Uterus (tissue), 4 donors: Measurements from ENCODE around the gene SAMD5. TPM values are rescaled to one million over a fixed set of nuclear protein-coding genes. Genes with fewer than 3 reads are reported as not detected.

Source experiments
- DNase-seq, 2 donors: peaks; one replicate each; pipeline ENCODE4 v3.0.0-alpha.2; 2019 to 2020
- H3K27ac ChIP-seq, 2 donors: fragments of 200-600 bp; sonication (generic); 1 replicate in 1 of 2; 2 replicates in 1 of 2; pipeline ENCODE4 v1.5.1; 2016 to 2018
- H3K27me3 ChIP-seq, 2 donors: fragments of 200-600 bp; sonication (generic); one replicate each; pipeline ENCODE4 v1.5.1; 2018 to 2019; ENCODE audit warnings: control low read depth in 1 of 2
- H3K36me3 ChIP-seq, 2 donors: fragments of 200-600 bp; sonication (generic); one replicate each; pipeline ENCODE4 v1.5.1; 2019; ENCODE audit warnings: control low read depth in 1 of 2
- H3K4me1 ChIP-seq, 2 donors: fragments of 200-600 bp; sonication (generic); one replicate each; pipeline ENCODE4 v1.5.1; 2018 to 2019; ENCODE audit warnings: control low read depth in 1 of 2
- H3K4me3 ChIP-seq, 2 donors: fragments of 200-600 bp; sonication (generic); 1 replicate in 1 of 2; 2 replicates in 1 of 2; pipeline ENCODE4 v1.5.1; 2018 to 2019; ENCODE audit warnings: mild to moderate bottlenecking in 1 of 2
- H3K9me3 ChIP-seq, 2 donors: fragments of 200-600 bp; sonication (generic); one replicate each; pipeline ENCODE4 v1.5.1; 2019; ENCODE audit warnings: control low read depth in 1 of 2
- POLR2A ChIP-seq, 2 donors: fragments of 450-650 bp; IDR thresholded peaks; one replicate each; pipeline ENCODE4 v1.6.1; 2016; ENCODE audit warnings: antibody characterized with exemption in 2 of 2, mild to moderate bottlenecking in 1 of 2, moderate library complexity in 1 of 2
- intact Hi-C: fragments of 100-400 bp; cut with DNase I; formaldehyde crosslinking; loops from one replicate; pipeline ENCODE4 v1.15.1; 2023; ENCODE audit warnings: low total_unique reads
- total RNA-seq, 4 donors: library from RNA; depleted of rRNA in 3 of 4; stranded (reverse); fragments of >200 nt in 3 of 4; gene quantifications; one replicate each; pipeline versions ENCODE4 v1.1.0 to v1.2.4, GENCODE V29; 2014 to 2023
- TF ChIP-seq, protein P1 (sequence below), 4 experiments: fragments of 200-600 bp in 2 of 4; fragments of 450-650 bp in 2 of 4; sonication (generic) in 2 of 4; IDR thresholded peaks; one replicate each; pipeline ENCODE4 v1.5.1; 2016 to 2019; ENCODE audit warnings: antibody characterized with exemption in 4 of 4, mild to moderate bottlenecking in 2 of 4, moderate library complexity in 1 of 4
- donor health status: DM: yes; HTN: yes; CAD: no.

Gene SAMD5
- total RNA-seq, 4 donors from 2014 or later: 3.3 to 31.7 (median 9.6) TPM

DNA sequence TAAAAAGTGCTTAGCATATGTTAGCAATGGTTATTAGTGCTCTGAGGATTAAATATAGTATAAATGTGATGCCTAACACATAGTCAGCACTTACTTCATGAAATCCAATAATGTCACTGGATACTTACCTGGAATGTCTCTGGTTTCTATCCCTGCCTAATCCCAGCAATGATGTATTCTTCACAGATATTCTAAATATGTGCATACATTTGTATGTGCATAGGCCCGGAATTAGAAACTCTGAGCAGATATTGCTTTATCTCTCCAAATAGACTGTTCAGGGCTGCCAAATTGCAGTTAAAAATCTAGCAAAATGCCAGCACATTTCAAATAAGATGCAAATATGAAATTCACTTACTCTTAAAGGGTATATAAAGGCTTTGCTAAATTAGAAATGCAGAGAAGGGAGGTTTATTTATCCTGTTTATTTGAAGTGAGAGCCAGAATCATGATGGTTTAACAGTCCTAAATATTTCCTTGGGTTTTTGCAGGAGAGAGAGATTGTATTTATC lies 81.3 kb downstream of the SAMD5 start:
- TF ChIP-seq, protein P1, sequence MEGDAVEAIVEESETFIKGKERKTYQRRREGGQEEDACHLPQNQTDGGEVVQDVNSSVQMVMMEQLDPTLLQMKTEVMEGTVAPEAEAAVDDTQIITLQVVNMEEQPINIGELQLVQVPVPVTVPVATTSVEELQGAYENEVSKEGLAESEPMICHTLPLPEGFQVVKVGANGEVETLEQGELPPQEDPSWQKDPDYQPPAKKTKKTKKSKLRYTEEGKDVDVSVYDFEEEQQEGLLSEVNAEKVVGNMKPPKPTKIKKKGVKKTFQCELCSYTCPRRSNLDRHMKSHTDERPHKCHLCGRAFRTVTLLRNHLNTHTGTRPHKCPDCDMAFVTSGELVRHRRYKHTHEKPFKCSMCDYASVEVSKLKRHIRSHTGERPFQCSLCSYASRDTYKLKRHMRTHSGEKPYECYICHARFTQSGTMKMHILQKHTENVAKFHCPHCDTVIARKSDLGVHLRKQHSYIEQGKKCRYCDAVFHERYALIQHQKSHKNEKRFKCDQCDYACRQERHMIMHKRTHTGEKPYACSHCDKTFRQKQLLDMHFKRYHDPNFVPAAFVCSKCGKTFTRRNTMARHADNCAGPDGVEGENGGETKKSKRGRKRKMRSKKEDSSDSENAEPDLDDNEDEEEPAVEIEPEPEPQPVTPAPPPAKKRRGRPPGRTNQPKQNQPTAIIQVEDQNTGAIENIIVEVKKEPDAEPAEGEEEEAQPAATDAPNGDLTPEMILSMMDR (IDR thresholded peaks at IDR 0.05): no peak
- TF ChIP-seq POLR2A (IDR thresholded peaks at IDR 0.05): no peak
- H3K27me3 ChIP-seq: no peaks in the 10 kb centered on the region
- intact Hi-C loops: no loop called here
- H3K9me3 ChIP-seq: no peaks in the 10 kb centered on the region
- H3K27ac ChIP-seq: no peak overlapping the region
- no peak overlapping the region for H3K4me3 ChIP-seq
- H3K4me1 ChIP-seq: no peaks in the 10 kb centered on the region
- DNase-seq: no peak
- H3K36me3 ChIP-seq: no peaks in the 10 kb centered on the region

DNA sequence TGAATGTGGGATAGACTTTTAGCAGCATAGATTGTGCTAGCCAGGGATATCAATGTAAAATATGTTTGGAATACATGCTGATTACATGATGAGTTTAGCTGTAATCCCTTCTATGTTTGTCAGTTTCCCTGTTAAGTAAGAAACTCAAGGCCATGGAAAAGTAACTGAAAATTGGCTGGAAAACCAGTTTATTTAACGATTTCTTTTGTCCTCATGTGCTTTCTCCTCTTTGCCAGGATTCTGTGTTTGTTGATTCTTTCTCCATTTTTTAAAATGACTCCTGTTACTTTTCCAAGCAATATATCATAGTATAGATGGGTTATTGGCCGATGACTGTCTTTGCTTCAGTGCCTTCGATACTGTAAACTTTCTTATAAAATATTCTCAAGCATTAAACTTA lies 87.5 kb downstream of the SAMD5 start:
- no peaks in the 10 kb centered on the region for H3K9me3 ChIP-seq
- H3K4me1 ChIP-seq: no peaks in the 10 kb centered on the region
- H3K4me3 ChIP-seq: no peak overlapping the region
- H3K36me3 ChIP-seq: no peaks in the 10 kb centered on the region
- intact Hi-C loops: no loop called here
- H3K27ac ChIP-seq: no peak overlapping the region
- no peak for TF ChIP-seq POLR2A (IDR thresholded peaks at IDR 0.05)
- TF ChIP-seq, protein P1 (IDR thresholded peaks at IDR 0.05): no peak
- no peaks in the 10 kb centered on the region for H3K27me3 ChIP-seq
- DNase-seq: no peak

DNA sequence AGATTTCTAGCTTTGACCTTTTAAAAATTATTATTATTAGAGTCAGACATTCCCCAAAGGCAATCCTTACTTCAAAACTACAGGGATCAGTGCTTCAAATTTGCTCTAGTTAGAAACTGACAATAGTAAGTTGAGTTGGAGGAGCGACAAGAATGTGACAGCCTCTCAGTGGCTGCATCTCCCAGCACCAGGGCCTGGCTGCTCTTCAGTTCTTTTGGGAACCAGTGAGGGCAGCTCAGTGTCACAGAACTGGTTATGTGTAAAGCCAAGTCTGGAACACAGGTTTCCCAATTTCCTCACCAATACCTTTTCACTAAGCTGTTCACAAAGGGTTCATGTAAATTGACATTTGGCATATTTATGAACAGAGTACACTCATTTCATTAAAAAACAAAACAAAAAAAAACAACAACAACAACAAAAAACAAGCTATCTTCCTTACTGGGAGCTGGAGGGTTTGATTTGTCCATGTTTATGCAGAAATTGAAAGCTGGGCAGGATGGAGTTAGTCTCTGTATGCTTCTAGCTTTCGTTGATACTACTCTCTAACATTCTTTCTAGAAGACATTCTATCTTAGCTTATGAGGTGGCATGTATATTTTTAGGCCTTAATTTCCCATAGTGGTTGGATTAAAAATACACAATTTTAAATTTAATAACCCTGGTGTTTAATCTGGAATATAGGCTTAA lies 95.0 kb downstream of the SAMD5 start:
- Histone ChIP-seq H3K4me3 (no peak overlapping the region), H3K4me1 (no peaks in the 10 kb centered on the region), H3K27ac (no peak overlapping the region), H3K27me3 (no peaks in the 10 kb centered on the region), H3K36me3 (no peaks in the 10 kb centered on the region), H3K9me3 (no peaks in the 10 kb centered on the region)
- intact Hi-C loops: no loop called here
- TF ChIP-seq, protein P1 (IDR thresholded peaks at IDR 0.05): no peak
- no peak for TF ChIP-seq POLR2A (IDR thresholded peaks at IDR 0.05)
- DNase-seq: no peak

DNA sequence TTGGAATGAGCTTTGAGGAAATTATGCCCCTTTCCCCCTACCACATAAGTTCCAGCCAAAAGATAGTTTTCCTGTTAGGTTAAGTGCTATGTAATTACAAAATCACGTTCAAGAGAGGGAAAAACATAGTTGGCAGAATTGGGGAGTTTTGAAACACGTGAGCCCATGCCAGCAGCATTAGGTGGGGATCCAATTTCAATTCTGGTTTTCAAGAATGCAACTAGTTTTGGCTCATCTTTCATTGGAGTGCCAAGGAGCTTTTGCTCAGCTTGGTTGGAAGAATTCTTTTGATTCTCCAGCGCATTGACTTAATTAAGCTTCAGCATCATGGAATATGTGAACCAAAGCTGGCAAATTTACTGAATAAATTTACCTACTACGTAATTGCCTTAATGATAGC lies 95.9 kb downstream of the SAMD5 start:
- Histone ChIP-seq H3K36me3 (no peaks in the 10 kb centered on the region), H3K27ac (no peak overlapping the region), H3K4me3 (no peak overlapping the region), H3K9me3 (no peaks in the 10 kb centered on the region), H3K27me3 (no peaks in the 10 kb centered on the region), H3K4me1 (no peaks in the 10 kb centered on the region)
- intact Hi-C loops: no loop called here
- no peak for DNase-seq
- TF ChIP-seq, protein P1 (IDR thresholded peaks at IDR 0.05): no peak
- no peak for TF ChIP-seq POLR2A (IDR thresholded peaks at IDR 0.05)

DNA sequence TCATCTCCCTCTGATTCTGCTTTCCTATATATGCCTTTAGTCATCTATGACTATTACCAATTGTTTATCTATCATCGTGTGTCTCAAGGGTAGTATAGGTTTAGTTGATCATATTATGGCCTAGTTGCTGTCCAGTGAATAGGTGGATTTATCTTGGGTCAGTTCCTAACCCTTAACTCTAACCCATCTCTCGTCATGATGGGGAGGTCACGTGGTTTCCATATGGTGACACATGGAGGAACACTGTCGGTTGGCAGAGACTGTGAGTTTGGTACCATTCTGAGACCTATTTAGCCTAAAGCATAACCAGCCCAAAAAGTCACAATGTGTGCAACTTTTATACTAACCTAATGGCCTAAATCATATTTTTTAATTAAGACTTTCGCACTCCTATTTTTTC lies 103.5 kb downstream of the SAMD5 start:
- H3K9me3 ChIP-seq: no peaks in the 10 kb centered on the region
- no peaks in the 10 kb centered on the region for H3K27me3 ChIP-seq
- TF ChIP-seq, protein P1 (IDR thresholded peaks at IDR 0.05): no peak
- no peak for TF ChIP-seq POLR2A (IDR thresholded peaks at IDR 0.05)
- no peaks in the 10 kb centered on the region for H3K4me1 ChIP-seq
- H3K4me3 ChIP-seq: no peak overlapping the region
- no peaks in the 10 kb centered on the region for H3K36me3 ChIP-seq
- DNase-seq: no peak
- no peak overlapping the region for H3K27ac ChIP-seq
- intact Hi-C loops: no loop called here
